AG08396 (cell line): ENCODE data around the gene KCNH2.

Experiments used
- DNase-seq: peaks from one replicate; pipeline ENCODE4 v3.0.0; 2012; ENCODE audit warnings: low spot score, mixed read lengths

Gene KCNH2

GRCh38 chr7:150994838-150995510 is 16.9 kb upstream of the KCNH2 start:
- no peak for DNase-seq

DNA sequence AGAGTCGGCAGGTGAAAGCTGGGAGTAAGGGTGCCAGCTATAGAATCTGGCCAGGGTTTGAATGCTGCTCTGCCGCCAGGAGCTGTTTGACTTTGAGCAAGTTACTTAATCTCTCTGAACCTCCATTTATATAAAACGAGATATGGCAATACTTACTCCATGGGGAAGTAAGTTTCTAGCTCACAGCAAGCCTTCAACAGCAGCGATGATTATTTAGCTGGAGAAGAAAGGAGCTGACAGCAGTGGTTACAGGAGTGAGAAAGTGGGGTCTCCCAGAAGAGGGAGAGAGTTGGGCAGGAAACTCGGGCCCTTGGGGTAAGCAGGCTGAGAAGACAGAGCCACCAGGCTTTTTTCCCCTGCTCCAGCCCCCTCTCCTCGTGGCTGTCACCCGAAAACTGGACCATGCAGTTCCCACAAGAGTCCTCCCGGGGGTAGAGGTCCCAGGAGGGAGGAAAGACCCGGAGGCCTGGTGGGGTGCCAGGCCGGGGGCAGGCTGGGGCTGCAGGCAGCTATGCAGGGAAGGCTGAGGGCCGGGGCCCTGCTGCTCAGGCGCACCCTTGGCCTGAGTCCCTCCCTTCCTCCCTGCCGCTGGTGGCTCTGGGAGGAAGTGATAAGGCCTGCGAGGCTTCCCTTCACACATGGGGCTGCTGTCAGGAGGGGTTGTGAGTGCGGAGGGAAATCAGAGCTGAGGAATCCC is 16.2 kb upstream of the KCNH2 start:
- no peak for DNase-seq

GRCh38 chr7:150993511-150993910 is 15.4 kb upstream of the KCNH2 start:
- no peak for DNase-seq

GRCh38 chr7:150992833-150993302 is 14.7 kb upstream of the KCNH2 start:
- DNase-seq: no peak

GRCh38 chr7:150992051-150992640 is 14.0 kb upstream of the KCNH2 start:
- no peak for DNase-seq

DNA sequence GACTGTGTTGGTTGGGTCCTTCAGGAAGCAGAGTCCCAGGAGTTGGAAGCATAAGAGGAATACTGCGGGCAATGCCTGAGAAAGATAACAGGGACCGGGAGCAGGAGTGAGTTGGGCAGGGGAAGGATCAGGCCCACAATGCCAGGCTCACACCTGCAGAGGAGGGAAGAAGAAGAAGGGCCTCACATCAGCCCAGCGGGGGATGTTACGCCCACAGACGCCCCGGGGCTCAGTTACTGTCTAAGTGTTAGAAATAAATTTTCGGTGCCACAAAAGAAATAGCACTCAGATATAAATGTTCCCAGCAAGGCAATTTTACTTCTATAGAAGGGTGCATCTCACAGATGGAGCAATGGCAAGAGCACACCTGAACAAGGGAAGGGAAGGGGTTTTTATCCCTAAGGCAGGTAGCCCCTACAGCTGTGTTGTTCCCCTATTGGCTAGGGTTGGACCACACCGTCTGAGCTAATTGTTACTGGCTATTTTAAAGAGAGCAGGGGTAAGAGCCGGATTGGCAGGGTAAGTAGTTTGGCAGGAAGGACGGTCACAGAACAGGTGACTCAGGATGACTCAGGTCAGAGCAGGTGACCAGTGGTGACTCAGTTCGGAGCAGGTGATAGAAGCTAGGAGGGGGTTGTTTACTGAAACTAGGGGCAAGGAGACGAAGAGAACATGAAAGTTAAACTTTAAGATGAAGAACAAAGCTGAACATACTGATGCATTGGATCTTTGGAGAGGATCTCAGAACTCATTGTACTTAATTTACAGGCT is 12.5 kb upstream of the KCNH2 start, which contains the start of gene NOS3:
TSS of gene NOS3 (plus strand) at position 602 of the 771 bp plus-strand sequence. CDS start 2,787 bp downstream, outside the sequence.
- DNase-seq: no peak

- no peak for DNase-seq
Measured at GRCh38 chr7:150989456-150989855, 11.3 kb upstream of the KCNH2 start.

- DNase-seq: peak; percentile 80
Measured at GRCh38 chr7:150988230-150989226, 10.4 kb upstream of the KCNH2 start.

DNA sequence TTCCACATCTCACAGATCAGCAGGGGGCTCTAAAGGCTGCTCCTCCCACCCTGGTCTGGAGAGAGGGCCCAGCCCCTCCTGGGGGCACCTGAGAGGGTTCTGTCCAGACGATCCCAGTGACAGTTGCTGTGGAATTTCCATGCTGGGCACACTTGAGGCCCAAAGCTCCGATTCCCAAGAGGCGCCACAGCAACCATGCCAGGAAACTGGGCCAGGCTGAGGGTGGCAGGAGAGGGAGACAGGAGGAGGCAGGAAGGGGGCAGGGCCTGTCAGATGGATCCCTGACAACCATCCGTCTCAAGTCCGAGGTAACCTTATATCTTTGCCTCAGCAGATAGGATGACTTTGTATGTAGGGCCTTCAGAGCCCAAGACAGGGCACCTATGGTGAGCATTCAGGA is 8.4 kb upstream of the KCNH2 start:
- DNase-seq: no peak

DNA sequence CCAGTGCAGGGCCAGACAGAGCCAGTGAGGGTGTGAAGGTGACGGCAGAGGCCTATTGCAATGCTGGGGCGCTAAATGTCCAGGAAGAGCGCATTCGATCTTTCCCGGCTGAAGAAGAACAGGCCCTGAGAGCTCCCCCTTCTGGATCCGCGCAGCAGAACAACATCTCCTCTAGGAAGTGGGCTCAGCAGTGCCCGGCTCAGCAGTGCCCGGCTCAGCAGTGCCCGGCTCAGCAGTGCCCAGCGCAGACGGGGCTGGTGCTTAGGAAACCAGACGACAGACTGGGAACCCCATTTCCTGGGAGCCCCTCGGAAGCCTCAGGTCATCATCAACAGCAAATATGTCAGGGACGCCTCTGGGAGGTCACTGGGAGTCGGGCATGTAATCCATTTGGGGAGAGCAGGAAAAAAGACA is 8.0 kb upstream of the KCNH2 start:
- peak; percentile 82 for DNase-seq

DNA sequence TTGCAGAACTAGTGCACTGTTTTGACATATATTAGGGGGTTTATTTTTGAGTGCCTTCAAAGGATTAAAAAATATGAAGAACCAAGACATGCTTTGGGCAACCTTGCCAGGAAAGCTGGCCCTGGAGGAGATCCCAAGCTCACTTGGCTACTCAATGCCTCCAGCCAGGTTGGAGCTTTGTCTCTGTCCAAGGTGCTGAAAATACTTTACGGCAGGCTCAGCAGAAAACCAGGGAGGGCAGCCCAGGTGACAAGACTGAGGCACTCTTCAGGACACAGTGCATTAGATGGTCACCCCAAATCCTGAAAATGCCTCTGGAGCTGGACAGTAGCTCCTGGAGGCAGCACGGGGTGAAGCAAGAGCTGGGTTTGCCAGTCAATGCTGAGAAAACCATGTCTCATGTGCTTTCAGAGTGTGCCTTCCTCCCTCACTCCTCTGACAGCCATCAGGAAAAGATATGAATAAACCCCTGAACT is 5.8 kb upstream of the KCNH2 start:
- peak; percentile 59 for DNase-seq

- no peak for DNase-seq
Measured at GRCh38 chr7:150982351-150982750, 4.2 kb upstream of the KCNH2 start.

DNA sequence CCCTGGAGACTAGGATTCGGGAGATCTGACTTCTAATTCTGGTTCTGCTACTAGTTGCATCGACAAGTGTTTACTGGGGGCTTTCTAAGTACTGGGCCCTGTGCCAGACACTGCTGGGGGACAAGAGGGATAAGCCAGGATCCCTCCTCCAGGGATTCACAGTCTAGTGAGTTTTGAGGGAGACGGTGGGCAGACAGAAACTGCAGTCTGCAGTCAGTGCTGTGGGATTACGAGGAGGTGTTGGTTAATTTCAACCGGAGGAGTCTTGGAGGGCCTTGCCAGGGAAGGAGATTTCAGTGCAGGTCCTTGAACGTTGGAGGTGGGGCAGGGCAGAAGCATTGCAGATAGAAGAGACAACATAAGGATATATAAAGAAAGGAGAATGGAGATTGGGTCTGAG is 3.5 kb upstream of the KCNH2 start:
- DNase-seq: no peak

DNA sequence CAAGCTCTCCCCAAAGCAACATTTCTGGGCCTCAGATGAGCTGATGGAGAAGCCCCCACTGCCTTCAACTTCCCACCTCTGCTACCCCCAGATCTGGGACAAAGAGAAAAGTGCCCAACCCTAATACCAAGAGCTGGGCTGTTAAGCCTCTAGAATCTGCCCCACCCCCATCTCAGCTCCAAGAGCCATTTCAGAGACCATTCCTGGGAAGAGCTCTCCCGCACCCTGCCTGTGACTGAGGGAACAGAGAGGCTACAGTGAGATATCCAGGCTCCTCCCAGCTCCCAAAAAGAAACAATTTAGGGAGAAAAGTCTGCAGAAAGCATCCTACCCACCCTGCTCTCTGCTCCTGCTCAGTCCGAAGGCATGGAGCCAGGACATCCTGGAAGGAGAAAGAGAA is 2.5 kb upstream of the KCNH2 start:
- DNase-seq: no peak

DNA sequence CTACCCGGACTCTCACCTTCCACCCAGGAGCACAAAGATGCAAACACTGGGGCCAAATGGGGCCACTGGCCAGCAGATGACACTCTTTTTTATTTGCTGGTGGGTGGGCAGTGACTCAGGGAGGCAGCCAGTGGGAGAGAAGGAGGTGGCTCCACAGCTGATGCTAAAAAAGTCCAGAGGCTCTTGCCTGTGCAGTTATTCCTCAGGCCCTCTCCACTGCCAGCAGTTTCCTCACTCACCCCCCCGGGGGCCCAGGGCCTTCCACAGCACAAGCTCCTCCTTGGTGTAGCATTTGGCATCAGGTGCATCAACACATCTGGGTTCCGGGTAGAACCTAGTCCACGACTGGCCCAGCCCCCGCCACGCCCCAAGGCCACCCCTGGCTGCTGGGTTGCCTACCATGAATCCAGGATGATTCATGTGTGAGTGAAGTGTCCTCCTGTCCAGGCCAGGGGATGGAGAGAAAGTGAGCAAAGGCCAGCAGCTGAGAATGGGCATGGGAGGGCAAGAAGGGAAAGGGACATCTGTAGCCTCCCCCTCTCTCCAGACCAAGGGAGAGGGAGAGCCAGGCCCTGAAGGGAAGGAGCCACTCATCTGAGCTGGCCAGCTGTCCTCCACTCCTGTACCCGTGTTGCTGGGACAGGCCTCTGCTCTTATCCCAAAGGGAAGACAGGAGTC is 1.7 kb upstream of the KCNH2 start:
- no peak for DNase-seq

DNA sequence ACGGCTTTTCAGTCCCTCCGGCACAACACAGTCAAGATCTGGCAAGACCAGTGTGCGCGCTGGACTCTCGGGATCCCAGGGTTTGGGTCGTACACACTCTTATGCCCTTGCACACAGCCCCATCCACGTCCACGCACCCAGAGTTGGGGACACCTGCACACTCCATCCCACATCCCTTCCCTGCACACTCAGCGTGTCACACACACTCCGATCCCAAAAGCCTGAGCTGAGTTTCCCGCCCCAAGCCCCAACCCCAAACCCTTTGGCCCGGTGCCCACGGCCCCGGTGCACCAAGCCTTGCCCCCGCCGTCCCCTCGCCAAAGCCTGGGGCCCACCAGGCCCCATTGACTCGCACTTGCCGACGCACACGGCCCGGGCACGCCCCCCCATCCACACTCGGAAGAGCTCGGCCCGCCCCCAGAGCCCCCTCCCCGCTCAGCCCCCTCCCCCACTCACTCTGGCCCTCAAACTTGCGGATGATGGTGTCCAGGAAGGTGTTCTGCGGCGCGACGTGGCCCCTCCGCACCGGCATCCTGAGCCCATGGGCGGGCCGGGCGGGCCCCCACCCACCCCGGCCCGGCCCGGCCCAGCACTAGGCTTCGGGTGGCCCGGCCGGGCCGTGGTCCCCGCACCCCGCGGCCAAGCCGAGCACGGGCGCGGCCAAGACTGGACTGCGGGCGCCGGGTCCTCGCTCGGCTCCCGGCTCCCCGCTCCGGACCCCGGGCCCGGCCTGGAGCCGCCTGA is 567 bp downstream of the KCNH2 start:
- DNase-seq: no peak

GRCh38 chr7:150976529-150977381 is 1.4 kb downstream of the KCNH2 start:
- no peak for DNase-seq

GRCh38 chr7:150975536-150976319 is 2.4 kb downstream of the KCNH2 start:
- DNase-seq: no peak
